HepG2 (cell line): Measurements from ENCODE around the gene DDAH2. TPM values are rescaled to one million over a fixed set of nuclear protein-coding genes. Genes with fewer than 3 reads are reported as not detected.

Experiments
- ARID2 ChIP-seq: sonication (generic); formaldehyde crosslinking; IDR thresholded peaks from 2 replicates; pipeline ENCODE4 v1.8.1; 2022; ENCODE audit warnings: mild to moderate bottlenecking, missing genetic modification reagents, borderline replicate concordance
- ATF7 ChIP-seq, 2 experiments: fragments of 450-650 bp in 1 of 2; sonication (generic) in 1 of 2; formaldehyde crosslinking in 1 of 2; IDR thresholded peaks; 2 replicates each; pipeline versions ENCODE4 v1.4.0 to v1.6.1; 2016 to 2020; ENCODE audit warnings: antibody characterized with exemption in 1 of 2, mild to moderate bottlenecking in 1 of 2, missing genetic modification reagents in 1 of 2
- CBX2 ChIP-seq, 2 experiments: fragments of 200-600 bp in 1 of 2; sonication (generic); formaldehyde crosslinking in 1 of 2; IDR thresholded peaks; 2 replicates each; pipeline versions ENCODE4 v1.7.0 to v1.8.1; 2018 to 2022; ENCODE audit warnings: low read depth in 2 of 2, low read length in 1 of 2, mild to moderate bottlenecking in 1 of 2, missing genetic modification reagents in 1 of 2
- CREM ChIP-seq, 2 experiments: sonication (generic) in 1 of 2; formaldehyde crosslinking in 1 of 2; IDR thresholded peaks; 2 replicates each; pipeline versions ENCODE4 v1.4.0 to v1.6.1; 2016 to 2020; ENCODE audit warnings: antibody characterized with exemption in 1 of 2, mild to moderate bottlenecking in 1 of 2, missing genetic modification reagents in 1 of 2
- HMG20B ChIP-seq: conservative IDR thresholded peaks from 2 replicates; pipeline ENCODE4 v1.6.1; 2016; ENCODE audit warnings: missing genetic modification reagents, missing compliant biosample characterization
- HNRNPLL ChIP-seq: fragments of 200-400 bp; formaldehyde crosslinking; IDR thresholded peaks from 2 replicates; pipeline ENCODE4 v1.6.1; 2017; ENCODE audit warnings: mild to moderate bottlenecking, low read depth, low read length; ENCODE audit not compliant: poor library complexity, severe bottlenecking
- KAT7 ChIP-seq: IDR thresholded peaks from 2 replicates; pipeline ENCODE4 v1.6.1; 2018; ENCODE audit warnings: borderline replicate concordance, missing compliant biosample characterization
- KDM3A ChIP-seq: IDR thresholded peaks from 2 replicates; pipeline ENCODE4 v1.6.1; 2018; ENCODE audit warnings: low read depth, missing compliant biosample characterization
- SNAPC4 ChIP-seq: sonication (generic); formaldehyde crosslinking; IDR thresholded peaks from 2 replicates; pipeline ENCODE4 v1.4.0; 2020; ENCODE audit warnings: mild to moderate bottlenecking, missing genetic modification reagents
- SOX13 ChIP-seq, 3 experiments: fragments of 450-650 bp in 1 of 3; sonication (generic) in 1 of 3; formaldehyde crosslinking in 1 of 3; IDR thresholded peaks in 2 of 3; conservative IDR thresholded peaks in 1 of 3; 2 replicates each; pipeline versions ENCODE4 v1.5.0 to v1.6.1; 2016 to 2020; ENCODE audit warnings: antibody characterized with exemption in 1 of 3, mild to moderate bottlenecking in 1 of 3, missing compliant biosample characterization in 1 of 3, missing genetic modification reagents in 1 of 3, moderate library complexity in 1 of 3
- YY1 ChIP-seq: IDR thresholded peaks from 2 replicates; pipeline ENCODE4 v1.6.1; 2011; ENCODE audit warnings: low read length, low read depth, moderate library complexity, mild to moderate bottlenecking; ENCODE audit not compliant: insufficient read depth, insufficient replicate concordance
- ZNF12 ChIP-seq: sonication (generic); formaldehyde crosslinking; IDR thresholded peaks from 2 replicates; pipeline ENCODE4 v1.5.0; 2020; ENCODE audit warnings: missing genetic modification reagents
- ZNF205 ChIP-seq: IDR thresholded peaks from 2 replicates; pipeline ENCODE4 v1.6.1; 2018; ENCODE audit warnings: missing biosample characterization, missing genetic modification reagents
- ZNF329 ChIP-seq: sonication (generic); formaldehyde crosslinking; IDR thresholded peaks from 2 replicates; pipeline ENCODE4 v1.9.0; 2021; ENCODE audit warnings: low read depth, mild to moderate bottlenecking, missing genetic modification reagents
- ZNF335 ChIP-seq: sonication (generic); formaldehyde crosslinking; IDR thresholded peaks from 2 replicates; pipeline ENCODE4 v1.4.0; 2020; ENCODE audit warnings: missing genetic modification reagents
- polyA plus RNA-seq, 8 experiments: library from polyadenylated mRNA; depleted of rRNA in 3 of 8; stranded (reverse) in 7 of 8; unstranded in 1 of 8; fragments of >200 nt; fragmentation: Illumina TruSeq in 4 of 8; extraction: Trizol in 4 of 8; gene quantifications; 2 replicates each; pipeline versions ENCODE4 v1.2.1 to v1.2.3, GENCODE V29; 2011 to 2016; ENCODE audit warnings: low read depth in 4 of 8, missing spikeins in 1 of 8, mixed read lengths in 1 of 8; ENCODE audit not compliant: insufficient read depth in 1 of 8
- total RNA-seq, 5 experiments: library from RNA; depleted of rRNA; stranded (reverse); fragments of >200 nt; fragmentation: Illumina TruSeq; extraction: Trizol; gene quantifications; 2 replicates each; pipeline ENCODE4 v1.2.3, GENCODE V29; 2016; ENCODE audit warnings: low read depth in 1 of 5

DDAH2 gene
- total and polyA plus RNA-seq, 2 of the 13 experiments (the other 11 are each of a cell fraction or from before 2014, with no cell fraction given), result 16.4 to 21.1 TPM

- TF ChIP-seq YY1 (no peak), ARID2 (CRISPR knock-in tag) (no peak), SOX13 (IDR thresholded peaks at IDR 0.05) (no peak), SOX13 (CRISPR knock-in tag; conservative IDR thresholded peaks at IDR 0.05 in 1 of 2, IDR thresholded peaks at IDR 0.05 in 1 of 2) (no peak), ZNF329 (CRISPR knock-in tag) (no peak), ZNF335 (CRISPR knock-in tag) (peak; percentile 89), KAT7 (CRISPR knock-in tag) (no peak), HMG20B (CRISPR knock-in tag) (no peak), SNAPC4 (CRISPR knock-in tag) (no peak), HNRNPLL (peak; percentile 27), KDM3A (no peak), CBX2 (IDR thresholded peaks at IDR 0.05; ENCODE audit: low read depth, low read length) (no peak), CBX2 (CRISPR knock-in tag; IDR thresholded peaks at IDR 0.05; ENCODE audit: low read depth) (no peak), ATF7 (IDR thresholded peaks at IDR 0.05) (no peak), ATF7 (CRISPR knock-in tag; IDR thresholded peaks at IDR 0.05) (no peak), ZNF205 (CRISPR knock-in tag) (peak; percentile 68; the same call in 1 of the 2 replicates), CREM (IDR thresholded peaks at IDR 0.05) (no peak), CREM (CRISPR knock-in tag; IDR thresholded peaks at IDR 0.05) (no peak), ZNF12 (CRISPR knock-in tag) (no peak)
Measured at GRCh38 chr6:31717499-31718222, 11.4 kb downstream of the DDAH2 start (continued).
